Thyroid gland (tissue), 4 donors: ENCODE measurements around the gene BMPR2.

Experiments
- POLR2A ChIP-seq, 2 donors: fragments of 450-650 bp; IDR thresholded peaks; one replicate each; pipeline ENCODE4 v1.6.1; 2017; ENCODE audit warnings: antibody characterized with exemption in 2 of 2, mild to moderate bottlenecking in 2 of 2, moderate library complexity in 1 of 2
- TF ChIP-seq, protein P1 (sequence below), 6 experiments: fragments of 200-600 bp in 3 of 6; fragments of 450-650 bp in 3 of 6; sonication (generic) in 3 of 6; IDR thresholded peaks; one replicate each; pipeline ENCODE4 v1.5.1; 2016 to 2019; ENCODE audit warnings: antibody characterized with exemption in 6 of 6, mild to moderate bottlenecking in 2 of 6, inconsistent platforms in 1 of 6, moderate library complexity in 1 of 6

DNA sequence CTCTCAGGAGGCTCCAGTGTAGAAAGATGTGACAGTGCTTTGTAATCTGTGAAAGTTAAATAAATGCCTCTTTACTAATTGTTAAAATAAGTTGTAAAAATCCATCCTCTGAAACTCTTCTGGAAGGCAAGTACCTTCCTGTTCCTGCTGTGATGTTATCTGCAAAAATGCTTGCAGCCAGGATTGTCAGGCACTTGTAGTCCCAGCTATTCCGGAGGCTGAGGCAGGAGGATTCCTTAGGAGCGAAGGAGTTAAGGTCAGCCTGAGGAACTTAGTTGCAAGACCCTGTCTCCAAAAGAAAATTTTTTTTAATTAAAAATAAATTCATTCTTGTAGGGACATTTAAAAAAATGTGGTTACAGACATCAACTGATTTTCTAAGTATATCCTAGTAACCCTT, 22.7 kb upstream of the BMPR2 start:
- TF ChIP-seq, protein P1, sequence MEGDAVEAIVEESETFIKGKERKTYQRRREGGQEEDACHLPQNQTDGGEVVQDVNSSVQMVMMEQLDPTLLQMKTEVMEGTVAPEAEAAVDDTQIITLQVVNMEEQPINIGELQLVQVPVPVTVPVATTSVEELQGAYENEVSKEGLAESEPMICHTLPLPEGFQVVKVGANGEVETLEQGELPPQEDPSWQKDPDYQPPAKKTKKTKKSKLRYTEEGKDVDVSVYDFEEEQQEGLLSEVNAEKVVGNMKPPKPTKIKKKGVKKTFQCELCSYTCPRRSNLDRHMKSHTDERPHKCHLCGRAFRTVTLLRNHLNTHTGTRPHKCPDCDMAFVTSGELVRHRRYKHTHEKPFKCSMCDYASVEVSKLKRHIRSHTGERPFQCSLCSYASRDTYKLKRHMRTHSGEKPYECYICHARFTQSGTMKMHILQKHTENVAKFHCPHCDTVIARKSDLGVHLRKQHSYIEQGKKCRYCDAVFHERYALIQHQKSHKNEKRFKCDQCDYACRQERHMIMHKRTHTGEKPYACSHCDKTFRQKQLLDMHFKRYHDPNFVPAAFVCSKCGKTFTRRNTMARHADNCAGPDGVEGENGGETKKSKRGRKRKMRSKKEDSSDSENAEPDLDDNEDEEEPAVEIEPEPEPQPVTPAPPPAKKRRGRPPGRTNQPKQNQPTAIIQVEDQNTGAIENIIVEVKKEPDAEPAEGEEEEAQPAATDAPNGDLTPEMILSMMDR (IDR thresholded peaks at IDR 0.05), result no peak
- TF ChIP-seq POLR2A (IDR thresholded peaks at IDR 0.05), result no peak
